ENCODE measurements around the gene ART5.

ART5 gene

DNA sequence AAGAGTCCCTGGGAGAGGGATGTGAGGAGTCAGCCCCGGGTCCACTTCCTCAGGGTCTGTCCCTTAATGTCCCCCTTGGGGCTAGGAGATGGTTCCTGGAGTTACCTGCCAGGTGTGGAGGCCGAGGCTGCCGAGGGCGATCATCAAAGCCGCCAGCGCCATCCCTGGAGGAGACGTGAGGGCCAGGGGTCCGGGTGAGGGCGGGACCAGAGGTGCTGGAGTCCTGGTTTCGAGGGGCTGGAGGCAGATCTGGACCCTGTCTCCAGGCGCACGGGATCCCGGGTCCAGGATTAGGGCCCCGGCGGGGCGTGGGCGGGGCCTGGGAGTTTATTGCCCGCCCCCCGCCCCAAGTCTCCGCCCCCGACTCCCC lies at the start of gene ART5:
TSS of gene ART5 (minus strand) at position 292 of the 370 bp plus-strand sequence. CDS start at position 162, 130 bp downstream.
- H3K4me3 Mint-ChIP-seq, result peak within 1 kb of the TSS; percentile 58
- H3K27ac Mint-ChIP-seq, result no peak within 1 kb of the TSS
- no peaks in the 10 kb centered on the region for H3K9me3 Mint-ChIP-seq
- H3K4me1 Mint-ChIP-seq (ENCODE audit: low read depth), result peaks cover 3% of the 10 kb centered on the region
- H3K36me3 Mint-ChIP-seq (ENCODE audit: low read depth), result no peaks in the 10 kb centered on the region
- H3K27me3 Mint-ChIP-seq (ENCODE audit: low read depth), result peaks cover 43% of the 10 kb centered on the region

GRCh38 chr11:3686751-3687150 lies 45.0 kb upstream of the ART5 start:
- Mint-ChIP-seq H3K9me3 (no peaks in the 10 kb centered on the region), H3K27me3 (ENCODE audit: low read depth) (no peaks in the 10 kb centered on the region), H3K36me3 (ENCODE audit: low read depth) (peaks cover 39% of the 10 kb centered on the region), H3K27ac (no peak overlapping the region), H3K4me3 (no peak overlapping the region), H3K4me1 (ENCODE audit: low read depth) (peaks cover 8% of the 10 kb centered on the region)

DNA sequence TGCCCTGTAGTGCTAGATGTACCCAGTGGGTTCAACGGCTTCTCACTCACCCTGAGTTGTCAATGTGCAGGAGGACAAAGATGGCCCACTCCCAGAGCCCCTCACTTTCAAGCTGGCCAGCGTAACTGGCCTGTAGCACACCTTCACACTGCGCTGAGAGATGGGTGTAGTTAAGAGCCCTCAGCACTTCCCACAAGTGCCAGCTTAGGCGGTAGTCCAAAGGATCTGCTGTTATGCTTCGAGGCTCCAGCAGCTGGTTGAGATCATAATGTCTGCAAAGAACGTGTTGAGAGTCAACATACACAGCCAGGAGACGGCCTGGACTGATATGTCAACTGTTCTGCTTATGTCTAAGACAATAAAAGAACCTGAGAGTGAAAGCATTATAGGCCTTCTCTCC lies 44.1 kb upstream of the ART5 start:
- no peak overlapping the region for H3K27ac Mint-ChIP-seq

DNA sequence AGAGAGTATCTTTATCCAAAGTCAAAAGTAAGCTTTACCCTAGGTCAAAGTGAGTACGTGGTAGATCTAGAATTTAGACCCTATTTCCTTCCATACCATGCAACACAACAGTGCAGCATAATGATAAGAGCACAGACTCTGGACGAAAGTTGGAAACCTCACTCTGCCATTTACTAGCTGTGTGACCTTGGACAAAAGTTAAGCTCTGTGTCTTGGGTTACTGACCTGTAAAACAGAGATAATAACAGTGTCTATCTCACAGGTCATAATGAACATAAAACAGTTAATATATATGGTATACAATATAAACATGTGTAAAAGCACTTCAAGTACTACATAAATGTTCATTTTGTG lies 43.0 kb upstream of the ART5 start:
- H3K4me3 Mint-ChIP-seq, result no peak overlapping the region
- H3K36me3 Mint-ChIP-seq (ENCODE audit: low read depth), result peaks cover 47% of the 10 kb centered on the region
- peaks cover 8% of the 10 kb centered on the region for H3K4me1 Mint-ChIP-seq (ENCODE audit: low read depth)
- H3K9me3 Mint-ChIP-seq, result no peaks in the 10 kb centered on the region
- H3K27ac Mint-ChIP-seq, result no peak overlapping the region
- no peaks in the 10 kb centered on the region for H3K27me3 Mint-ChIP-seq (ENCODE audit: low read depth)

More for the DNA sequence above, 44.1 kb upstream of the ART5 start:
- no peaks in the 10 kb centered on the region for H3K9me3 Mint-ChIP-seq
- no peaks in the 10 kb centered on the region for H3K27me3 Mint-ChIP-seq (ENCODE audit: low read depth)
- H3K4me1 Mint-ChIP-seq (ENCODE audit: low read depth), result peaks cover 8% of the 10 kb centered on the region
- H3K4me3 Mint-ChIP-seq, result no peak overlapping the region
- peaks cover 42% of the 10 kb centered on the region for H3K36me3 Mint-ChIP-seq (ENCODE audit: low read depth)

DNA sequence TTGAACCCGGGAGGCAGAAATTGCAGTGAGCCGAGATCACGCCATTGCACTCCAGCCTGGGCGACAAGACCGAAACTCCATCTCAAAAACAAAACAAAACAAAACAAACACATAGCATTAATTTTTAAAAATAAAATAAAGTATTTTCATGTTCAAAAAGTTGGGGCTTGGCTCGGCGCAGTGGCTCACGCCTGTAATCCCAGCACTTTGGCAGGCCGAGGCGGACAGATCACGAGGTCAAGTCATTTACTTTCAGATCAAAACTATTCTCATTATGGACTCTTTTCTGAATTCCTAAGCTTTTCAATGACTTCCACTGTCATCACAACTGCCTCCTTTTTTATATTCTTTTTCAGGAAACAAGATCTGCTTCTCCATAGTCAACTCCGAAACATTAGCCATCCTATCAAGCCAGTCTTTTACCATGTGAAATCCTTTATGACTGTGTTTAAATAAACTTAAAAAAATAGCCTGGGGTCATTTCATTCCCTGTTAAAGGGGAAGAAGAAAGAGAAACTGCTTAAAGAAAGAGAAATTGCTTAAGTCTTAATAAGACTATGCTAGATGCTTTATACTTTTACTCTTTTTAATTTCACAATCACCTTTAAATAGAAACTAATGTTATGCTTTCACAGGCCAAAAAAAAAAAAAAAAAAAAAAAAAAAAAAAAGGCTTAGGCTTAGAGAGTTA lies 42.5 kb upstream of the ART5 start:
- no peaks in the 10 kb centered on the region for H3K27me3 Mint-ChIP-seq (ENCODE audit: low read depth)
- H3K4me1 Mint-ChIP-seq (ENCODE audit: low read depth), result peaks cover 8% of the 10 kb centered on the region
- no peak overlapping the region for H3K4me3 Mint-ChIP-seq
- peaks cover 51% of the 10 kb centered on the region for H3K36me3 Mint-ChIP-seq (ENCODE audit: low read depth)
- no peak overlapping the region for H3K27ac Mint-ChIP-seq
- H3K9me3 Mint-ChIP-seq, result no peaks in the 10 kb centered on the region

GRCh38 chr11:3683039-3683438 lies 41.2 kb upstream of the ART5 start:
- Mint-ChIP-seq H3K4me1 (ENCODE audit: low read depth) (peaks cover 8% of the 10 kb centered on the region), H3K36me3 (ENCODE audit: low read depth) (peaks cover 59% of the 10 kb centered on the region), H3K4me3 (no peak overlapping the region), H3K9me3 (no peaks in the 10 kb centered on the region), H3K27ac (no peak overlapping the region), H3K27me3 (ENCODE audit: low read depth) (no peaks in the 10 kb centered on the region)

GRCh38 chr11:3679077-3679476 lies 37.3 kb upstream of the ART5 start:
- Mint-ChIP-seq H3K4me1 (ENCODE audit: low read depth) (peaks cover 11% of the 10 kb centered on the region), H3K27ac (no peak overlapping the region), H3K27me3 (ENCODE audit: low read depth) (no peaks in the 10 kb centered on the region), H3K9me3 (no peaks in the 10 kb centered on the region), H3K4me3 (no peak overlapping the region), H3K36me3 (ENCODE audit: low read depth) (peaks cover 55% of the 10 kb centered on the region)

DNA sequence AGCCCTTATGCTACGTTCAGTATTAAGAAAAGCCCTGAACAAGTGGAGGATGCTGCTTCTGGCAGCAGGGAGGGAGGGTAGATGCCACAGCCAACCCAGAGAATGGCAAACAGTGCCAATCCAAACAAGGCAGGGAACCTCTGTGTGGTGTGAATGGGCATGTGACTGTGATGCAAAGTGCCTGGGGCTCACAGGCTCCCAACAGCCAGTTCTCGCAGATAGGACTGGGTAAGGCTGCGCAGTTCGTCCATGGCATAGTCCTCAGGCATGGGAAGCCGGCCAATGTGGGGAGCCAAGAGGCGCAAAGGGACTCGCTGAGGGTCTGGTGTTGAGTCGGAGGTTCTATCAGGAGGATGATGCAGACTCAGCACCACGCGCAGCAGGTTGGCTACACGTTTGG lies 34.2 kb upstream of the ART5 start:
- Mint-ChIP-seq H3K36me3 (ENCODE audit: low read depth) (peaks cover 48% of the 10 kb centered on the region), H3K27ac (no peak overlapping the region), H3K4me3 (no peak overlapping the region), H3K9me3 (no peaks in the 10 kb centered on the region), H3K27me3 (ENCODE audit: low read depth) (no peaks in the 10 kb centered on the region), H3K4me1 (ENCODE audit: low read depth) (peaks cover 3% of the 10 kb centered on the region)

DNA sequence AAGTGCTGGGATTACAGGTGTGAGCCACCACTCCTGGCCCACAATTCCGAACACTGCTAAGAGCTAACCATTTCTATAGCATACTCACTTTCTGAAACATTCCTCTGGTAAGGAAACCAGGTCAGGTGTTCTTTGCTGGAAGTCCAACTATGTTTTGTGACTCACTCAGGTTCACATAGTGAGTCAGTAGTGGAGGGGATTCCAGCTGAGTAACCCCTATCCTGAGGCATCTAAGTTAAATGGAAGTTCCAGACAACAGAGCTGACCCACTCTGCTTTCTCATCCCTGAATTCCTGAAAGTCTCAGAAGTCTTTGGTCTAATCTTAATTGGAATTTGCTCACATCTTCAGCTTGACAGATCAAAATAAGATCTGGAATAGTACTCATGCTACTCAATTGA lies 32.4 kb upstream of the ART5 start:
- Mint-ChIP-seq H3K9me3 (no peaks in the 10 kb centered on the region), H3K4me1 (ENCODE audit: low read depth) (peaks cover 3% of the 10 kb centered on the region), H3K36me3 (ENCODE audit: low read depth) (peaks cover 38% of the 10 kb centered on the region), H3K27ac (no peak overlapping the region), H3K4me3 (no peak overlapping the region), H3K27me3 (ENCODE audit: low read depth) (no peaks in the 10 kb centered on the region)

DNA sequence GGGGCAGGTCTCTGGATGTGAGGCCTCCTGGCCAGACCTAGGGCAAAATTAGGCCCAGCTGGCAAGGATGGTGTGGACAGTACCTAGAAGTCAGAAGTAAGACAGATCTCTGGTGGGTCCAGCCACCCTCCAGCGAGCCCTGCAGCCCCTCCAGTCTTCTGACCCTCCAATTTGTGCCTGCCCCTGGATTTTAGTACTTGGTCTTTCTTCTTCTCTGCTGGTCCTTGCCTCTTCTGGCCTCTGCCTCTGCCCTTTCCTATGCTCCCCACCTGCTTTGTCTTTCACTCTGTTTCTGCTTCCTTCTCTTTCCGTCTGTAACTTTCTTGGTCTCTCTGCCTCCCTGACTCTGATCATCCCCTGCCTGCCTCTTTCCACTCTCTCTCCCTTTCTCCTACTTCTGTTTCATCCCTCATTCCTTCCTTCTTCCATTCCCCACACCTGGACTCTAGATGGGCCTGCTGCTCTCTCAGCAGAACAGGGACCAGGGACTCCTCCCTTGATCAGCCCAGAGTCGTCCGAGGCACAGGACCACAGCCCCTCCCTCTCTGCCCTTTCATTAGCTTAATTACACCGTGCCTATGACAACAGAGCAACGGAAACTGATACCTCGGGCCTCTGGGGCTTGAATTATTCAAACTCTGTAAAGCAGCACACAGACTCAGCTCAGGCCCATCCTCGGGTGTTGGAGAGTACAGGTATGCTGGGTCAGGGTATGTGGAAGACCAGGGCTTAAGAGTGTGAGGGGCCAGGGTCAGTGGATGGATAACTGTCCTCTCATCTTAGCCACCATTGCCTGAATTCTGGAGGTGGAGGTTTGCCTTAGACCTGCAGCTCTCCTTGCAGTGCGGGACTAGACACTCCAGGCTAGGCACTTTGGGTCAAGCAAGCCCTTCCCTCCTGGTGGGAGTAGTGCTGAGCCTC lies 29.8 kb upstream of the ART5 start, which contains the start of gene CHRNA10:
TSS of gene CHRNA10 (minus strand) at position 51 of the 921 bp plus-strand sequence. CDS start 72 bp downstream, outside the sequence.
- no peak within 1 kb of the TSS for H3K27ac Mint-ChIP-seq
- no peaks in the 10 kb centered on the region for H3K9me3 Mint-ChIP-seq
- no peak within 1 kb of the TSS for H3K4me3 Mint-ChIP-seq
- H3K36me3 Mint-ChIP-seq (ENCODE audit: low read depth), result peaks cover 21% of the 10 kb centered on the region
- H3K27me3 Mint-ChIP-seq (ENCODE audit: low read depth), result no peaks in the 10 kb centered on the region
- peaks cover 3% of the 10 kb centered on the region for H3K4me1 Mint-ChIP-seq (ENCODE audit: low read depth)

GRCh38 chr11:3669742-3670183 lies 28.0 kb upstream of the ART5 start:
- Mint-ChIP-seq H3K9me3 (no peaks in the 10 kb centered on the region), H3K27ac (no peak overlapping the region), H3K36me3 (ENCODE audit: low read depth) (peaks cover 17% of the 10 kb centered on the region), H3K4me3 (no peak overlapping the region), H3K4me1 (ENCODE audit: low read depth) (no peaks in the 10 kb centered on the region), H3K27me3 (ENCODE audit: low read depth) (no peaks in the 10 kb centered on the region)

DNA sequence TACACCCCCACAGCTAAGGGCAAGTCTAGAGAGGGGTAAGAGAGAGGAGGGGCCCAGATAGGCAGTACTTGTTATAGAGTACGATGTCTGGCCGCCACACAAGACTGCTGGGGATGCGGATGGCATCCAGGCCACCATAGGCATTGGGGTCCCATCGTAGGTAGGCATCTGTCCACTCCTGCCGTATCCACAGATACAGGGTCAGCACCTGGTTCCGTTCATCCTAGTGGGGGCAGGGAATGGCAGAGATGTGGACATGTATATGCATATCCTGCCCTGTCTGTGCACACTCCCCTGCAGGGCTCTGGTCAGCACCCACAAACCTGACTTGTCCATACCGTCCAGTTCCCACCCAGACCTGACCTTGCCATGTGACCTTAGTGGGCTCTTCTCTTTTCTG lies 27.3 kb upstream of the ART5 start:
- Mint-ChIP-seq H3K4me1 (ENCODE audit: low read depth) (no peaks in the 10 kb centered on the region), H3K4me3 (no peak overlapping the region), H3K36me3 (ENCODE audit: low read depth) (peaks cover 19% of the 10 kb centered on the region), H3K27ac (no peak overlapping the region), H3K9me3 (no peaks in the 10 kb centered on the region), H3K27me3 (ENCODE audit: low read depth) (no peaks in the 10 kb centered on the region)

GRCh38 chr11:3667149-3668035 lies 25.6 kb upstream of the ART5 start:
- Mint-ChIP-seq H3K4me3 (no peak overlapping the region), H3K4me1 (ENCODE audit: low read depth) (no peaks in the 10 kb centered on the region), H3K27ac (no peak overlapping the region), H3K9me3 (no peaks in the 10 kb centered on the region), H3K36me3 (ENCODE audit: low read depth) (peaks cover 21% of the 10 kb centered on the region), H3K27me3 (ENCODE audit: low read depth) (no peaks in the 10 kb centered on the region)

- Mint-ChIP-seq H3K36me3 (ENCODE audit: low read depth) (peaks cover 17% of the 10 kb centered on the region), H3K4me3 (no peak overlapping the region), H3K27ac (no peak overlapping the region), H3K9me3 (no peaks in the 10 kb centered on the region), H3K4me1 (ENCODE audit: low read depth) (no peaks in the 10 kb centered on the region), H3K27me3 (ENCODE audit: low read depth) (no peaks in the 10 kb centered on the region)
Measured at GRCh38 chr11:3666023-3666530, 24.3 kb upstream of the ART5 start.

Data from T-helper 1 cell treated with Interleukin-12 subunit alpha and Interleukin-12 subunit beta and Interleukin-4 antibody, amounts not matched to agents 30 μg/mL and 1 μg/mL, for 36 hours (primary cell).